Smooth muscle cell (in vitro differentiated cells): Measurements from ENCODE around the gene FLYWCH1. TPM values are rescaled to one million over a fixed set of nuclear protein-coding genes. Genes with fewer than 3 reads are reported as not detected.

Experiments used
- DNase-seq: peaks from one replicate; lab custom pipeline; 2025; ENCODE audit not compliant: unreplicated experiment; lab: John Stamatoyannopoulos, UW
- H2AFZ ChIP-seq: fragments of 200-600 bp; sonication (generic); 2 replicates; pipeline ENCODE4 v1.6.0; 2016; ENCODE audit warnings: antibody characterized with exemption, low read depth, mild to moderate bottlenecking
- H3F3A ChIP-seq: fragments of 200-600 bp; sonication (generic); 2 replicates; pipeline ENCODE4 v1.6.0; 2017; ENCODE audit warnings: antibody characterized with exemption, low read depth
- H3K27ac ChIP-seq: fragments of 200-600 bp; sonication (generic); 2 replicates; pipeline ENCODE4 v1.5.1; 2016; ENCODE audit warnings: low read depth, mild to moderate bottlenecking
- H3K27me3 ChIP-seq: fragments of 200-600 bp; sonication (generic); 2 replicates; pipeline ENCODE4 v1.6.1; 2016; ENCODE audit warnings: low read depth, mild to moderate bottlenecking
- H3K36me3 ChIP-seq: fragments of 200-600 bp; sonication (generic); 2 replicates; pipeline ENCODE4 v1.5.1; 2016; ENCODE audit warnings: low read depth
- H3K4me1 ChIP-seq: fragments of 200-600 bp; sonication (generic); 2 replicates; pipeline ENCODE4 v1.5.1; 2016; ENCODE audit warnings: low read depth
- H3K4me2 ChIP-seq: fragments of 200-600 bp; sonication (generic); 2 replicates; pipeline ENCODE4 v1.6.0; 2016; ENCODE audit warnings: mild to moderate bottlenecking
- H3K4me3 ChIP-seq: fragments of 200-600 bp; sonication (generic); 2 replicates; pipeline ENCODE4 v1.5.1; 2016; ENCODE audit warnings: mild to moderate bottlenecking
- H3K79me2 ChIP-seq: fragments of 200-600 bp; sonication (generic); 2 replicates; pipeline ENCODE4 v1.6.0; 2016; ENCODE audit warnings: low read depth, mild to moderate bottlenecking
- H3K9ac ChIP-seq: fragments of 200-600 bp; sonication (generic); 2 replicates; pipeline ENCODE4 v1.6.0; 2016; ENCODE audit warnings: low read depth
- H3K9me3 ChIP-seq: fragments of 200-600 bp; sonication (generic); replicated peaks from 2 replicates; pipeline ENCODE4 v1.5.1; 2016; ENCODE audit warnings: low read depth
- H4K20me1 ChIP-seq: fragments of 200-600 bp; sonication (generic); 2 replicates; pipeline ENCODE4 v1.6.0; 2016; ENCODE audit warnings: low read depth
- WGBS: methylation state at CpG from one replicate; pipeline ENCODE4 v1.1.7; 2016; ENCODE audit warnings: low lambda C conversion rate; 5-methylcytosine and 5-hydroxymethylcytosine counted together
- polyA plus RNA-seq: library from polyadenylated mRNA; unstranded; fragments of >200 nt; fragmentation: Nextera tagmentation; extraction: Ambion mirVana; gene quantifications from 2 replicates; pipeline ENCODE4 v1.2.1, GENCODE V29; 2016
- total RNA-seq: library from RNA; depleted of rRNA; stranded (reverse); fragments of >200 nt; gene quantifications from 2 replicates; pipeline ENCODE4 v1.2.3, GENCODE V29; 2014
- TF ChIP-seq, protein P1 (sequence below): fragments of 200-600 bp; sonication (generic); IDR thresholded peaks from 2 replicates; pipeline ENCODE4 v1.5.1; 2017; ENCODE audit warnings: borderline replicate concordance, mild to moderate bottlenecking, antibody characterized with exemption; ENCODE audit not compliant: insufficient read depth, poor library complexity, severe bottlenecking

Gene FLYWCH1
- total and polyA plus RNA-seq, 2 experiments from 2014 or later: 13.5 to 26.0 TPM

GRCh38 chr16:2975161-2975795 lies 63.5 kb downstream of the FLYWCH1 start:
- peaks cover 9% of the 10 kb centered on the region for H4K20me1 ChIP-seq
- H3K36me3 ChIP-seq: no peaks in the 10 kb centered on the region
- TF ChIP-seq, protein P1, sequence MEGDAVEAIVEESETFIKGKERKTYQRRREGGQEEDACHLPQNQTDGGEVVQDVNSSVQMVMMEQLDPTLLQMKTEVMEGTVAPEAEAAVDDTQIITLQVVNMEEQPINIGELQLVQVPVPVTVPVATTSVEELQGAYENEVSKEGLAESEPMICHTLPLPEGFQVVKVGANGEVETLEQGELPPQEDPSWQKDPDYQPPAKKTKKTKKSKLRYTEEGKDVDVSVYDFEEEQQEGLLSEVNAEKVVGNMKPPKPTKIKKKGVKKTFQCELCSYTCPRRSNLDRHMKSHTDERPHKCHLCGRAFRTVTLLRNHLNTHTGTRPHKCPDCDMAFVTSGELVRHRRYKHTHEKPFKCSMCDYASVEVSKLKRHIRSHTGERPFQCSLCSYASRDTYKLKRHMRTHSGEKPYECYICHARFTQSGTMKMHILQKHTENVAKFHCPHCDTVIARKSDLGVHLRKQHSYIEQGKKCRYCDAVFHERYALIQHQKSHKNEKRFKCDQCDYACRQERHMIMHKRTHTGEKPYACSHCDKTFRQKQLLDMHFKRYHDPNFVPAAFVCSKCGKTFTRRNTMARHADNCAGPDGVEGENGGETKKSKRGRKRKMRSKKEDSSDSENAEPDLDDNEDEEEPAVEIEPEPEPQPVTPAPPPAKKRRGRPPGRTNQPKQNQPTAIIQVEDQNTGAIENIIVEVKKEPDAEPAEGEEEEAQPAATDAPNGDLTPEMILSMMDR: no peak
- no peaks in the 10 kb centered on the region for H3K79me2 ChIP-seq
- H3K4me2 ChIP-seq: no peak overlapping the region
- no peak overlapping the region for H2AFZ ChIP-seq
- DNase-seq: no peak
- H3K9ac ChIP-seq: no peak overlapping the region
- no peak overlapping the region for H3K4me3 ChIP-seq
- peaks cover 7% of the 10 kb centered on the region for H3K4me1 ChIP-seq
- 96% methylated on average over 28 of the region's 28 CpGs for WGBS
- no peaks in the 10 kb centered on the region for H3F3A ChIP-seq
- no peaks in the 10 kb centered on the region for H3K9me3 ChIP-seq
- no peaks in the 10 kb centered on the region for H3K27me3 ChIP-seq
- H3K27ac ChIP-seq: no peak overlapping the region

DNA sequence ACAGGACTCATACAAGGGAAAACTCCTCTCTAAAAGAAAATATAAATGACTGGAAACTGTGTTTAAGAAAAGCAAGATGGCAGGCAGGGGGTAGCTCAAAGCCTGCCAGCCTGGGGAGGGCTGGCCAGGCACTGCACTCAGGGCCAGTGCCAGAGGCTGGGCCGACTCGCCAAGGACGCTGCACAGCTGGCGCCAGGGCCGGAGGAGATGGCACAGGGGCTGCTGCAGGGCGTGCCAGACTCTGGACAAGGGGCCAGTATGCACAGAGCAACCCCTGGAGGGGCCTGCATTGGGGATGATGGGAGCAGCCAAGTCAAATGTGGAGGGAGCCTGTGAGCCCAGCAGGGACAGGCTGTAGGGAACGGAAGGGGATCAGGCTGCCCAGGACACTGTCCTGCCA lies 64.5 kb downstream of the FLYWCH1 start:
- Histone ChIP-seq H3F3A (no peaks in the 10 kb centered on the region), H3K27ac (no peak overlapping the region), H3K36me3 (no peaks in the 10 kb centered on the region), H3K79me2 (no peaks in the 10 kb centered on the region), H3K27me3 (no peaks in the 10 kb centered on the region), H3K4me2 (no peak overlapping the region), H2AFZ (no peak overlapping the region), H4K20me1 (no peaks in the 10 kb centered on the region), H3K9me3 (no peaks in the 10 kb centered on the region), H3K4me3 (no peak overlapping the region), H3K4me1 (peaks cover 12% of the 10 kb centered on the region), H3K9ac (no peak overlapping the region)
- TF ChIP-seq, protein P1: no peak
- no peak for DNase-seq
- WGBS: over 99% methylated on average over 7 of the region's 7 CpGs

DNA sequence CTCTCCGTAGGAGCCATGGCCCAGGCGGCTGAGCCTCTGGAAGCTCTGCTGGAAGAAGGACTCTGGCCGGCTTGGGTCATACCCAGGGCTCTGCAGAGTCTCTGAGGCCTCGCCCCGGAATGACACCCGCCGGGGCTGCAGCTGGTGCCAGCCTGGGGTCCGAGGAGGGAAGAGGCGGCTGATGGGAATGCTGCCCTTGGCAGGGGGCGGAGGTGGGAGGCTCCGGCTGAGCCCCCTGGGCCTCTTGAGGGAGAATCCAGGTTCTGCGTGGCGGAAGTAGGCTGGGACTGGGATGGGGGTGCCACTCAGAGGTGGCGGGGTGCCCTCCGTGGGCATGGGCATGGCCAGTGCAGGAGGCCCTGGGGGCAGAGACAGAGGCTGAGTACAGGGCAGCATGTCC lies 64.9 kb downstream of the FLYWCH1 start:
- Histone ChIP-seq H3K9ac (no peak overlapping the region), H3K4me3 (no peak overlapping the region), H3K36me3 (no peaks in the 10 kb centered on the region), H2AFZ (no peak overlapping the region), H3K79me2 (no peaks in the 10 kb centered on the region), H3K4me2 (no peak overlapping the region), H3K9me3 (no peaks in the 10 kb centered on the region), H3K27me3 (no peaks in the 10 kb centered on the region), H3K4me1 (peaks cover 17% of the 10 kb centered on the region), H3K27ac (no peak overlapping the region), H4K20me1 (no peaks in the 10 kb centered on the region), H3F3A (peaks cover under 1% of the 10 kb centered on the region)
- WGBS: 99% methylated on average over 15 of the region's 15 CpGs
- no peak for DNase-seq
- TF ChIP-seq, protein P1: no peak

DNA sequence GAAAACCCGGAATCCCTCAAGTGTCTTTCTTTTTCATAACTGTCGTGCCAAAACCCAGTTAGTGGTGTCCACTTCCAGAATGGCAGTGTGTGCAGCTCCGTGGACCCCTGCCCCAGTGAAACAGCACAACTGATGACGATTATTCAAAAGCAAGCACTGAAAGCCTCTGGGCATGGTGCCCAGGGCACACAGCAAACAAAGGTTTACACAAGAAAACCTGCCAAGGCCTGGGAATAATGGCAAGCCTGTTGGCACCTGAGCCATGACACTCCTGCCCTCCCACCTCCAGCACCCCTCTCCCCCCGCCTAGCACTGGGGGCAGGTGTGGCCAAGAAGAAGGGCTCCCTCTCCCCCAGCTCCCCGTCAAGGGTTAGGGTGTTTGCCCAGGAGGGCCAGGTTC lies 65.7 kb downstream of the FLYWCH1 start:
- Histone ChIP-seq H3K9me3 (no peaks in the 10 kb centered on the region), H3K27ac (no peak overlapping the region), H3K4me1 (peaks cover 20% of the 10 kb centered on the region), H4K20me1 (no peaks in the 10 kb centered on the region), H3K9ac (no peak overlapping the region), H3K36me3 (no peaks in the 10 kb centered on the region), H3K27me3 (no peaks in the 10 kb centered on the region), H2AFZ (no peak overlapping the region), H3K4me2 (no peak overlapping the region), H3K79me2 (no peaks in the 10 kb centered on the region), H3F3A (peaks cover 8% of the 10 kb centered on the region), H3K4me3 (no peak overlapping the region)
- TF ChIP-seq, protein P1: no peak
- 96% methylated on average over 6 of the region's 6 CpGs for WGBS
- no peak for DNase-seq
